HepG2 (cell line): ENCODE results near the gene CD81.

ENCODE experiments used
- FOSL1 ChIP-seq: sonication (generic); formaldehyde crosslinking; IDR thresholded peaks from 2 replicates; pipeline ENCODE4 v1.9.0; 2021; ENCODE audit warnings: missing genetic modification reagents, borderline replicate concordance
- MAFK ChIP-seq, 2 experiments: IDR thresholded peaks in 1 of 2; conservative IDR thresholded peaks in 1 of 2; 2 replicates each; pipeline ENCODE4 v1.6.1; 2011; ENCODE audit warnings: improper control_type of control experiment in 2 of 2, low read length in 2 of 2
- PCBP1 ChIP-seq: fragments of 200-400 bp; formaldehyde crosslinking; IDR thresholded peaks from 2 replicates; pipeline ENCODE4 v1.6.1; 2017; ENCODE audit warnings: mild to moderate bottlenecking, low read depth, low read length, borderline replicate concordance
- POLR2A ChIP-seq, 2 experiments: IDR thresholded peaks; 2 replicates each; pipeline ENCODE4 v1.6.1; 2011; ENCODE audit warnings: low read depth in 2 of 2, low read length in 2 of 2, mild to moderate bottlenecking in 1 of 2, moderate library complexity in 1 of 2; ENCODE audit not compliant: insufficient read depth in 1 of 2
- SOX6 ChIP-seq, 2 experiments: fragments of 450-650 bp in 1 of 2; sonication (generic) in 1 of 2; formaldehyde crosslinking in 1 of 2; IDR thresholded peaks; 2 replicates each; pipeline versions ENCODE4 v1.4.0 to v1.6.1; 2017 to 2020; ENCODE audit warnings: antibody characterized with exemption in 1 of 2, mild to moderate bottlenecking in 1 of 2, missing genetic modification reagents in 1 of 2
- TBP ChIP-seq: sonication (generic); formaldehyde crosslinking; IDR thresholded peaks from 2 replicates; pipeline ENCODE4 v1.5.0; 2020; ENCODE audit warnings: missing genetic modification reagents
- ZC3H13 ChIP-seq: sonication (generic); formaldehyde crosslinking; IDR thresholded peaks from 2 replicates; pipeline ENCODE4 v1.8.1; 2023; ENCODE audit warnings: mild to moderate bottlenecking, missing genetic modification reagents, moderate library complexity
- ZMYM3 ChIP-seq: sonication (generic); formaldehyde crosslinking; IDR thresholded peaks from 2 replicates; pipeline ENCODE4 v1.5.1; 2020; ENCODE audit warnings: mild to moderate bottlenecking, missing genetic modification reagents
- ZNF20 ChIP-seq: sonication (generic); formaldehyde crosslinking; IDR thresholded peaks from 2 replicates; pipeline ENCODE4 v1.4.0; 2020; ENCODE audit warnings: mild to moderate bottlenecking, moderate library complexity, missing genetic modification reagents
- ZNF660 ChIP-seq: sonication (generic); formaldehyde crosslinking; IDR thresholded peaks from 2 replicates; pipeline ENCODE4 v1.5.1; 2020; ENCODE audit warnings: mild to moderate bottlenecking, low read depth, missing genetic modification reagents, borderline replicate concordance
- TF ChIP-seq, protein P1 (sequence below): sonication (generic); formaldehyde crosslinking; IDR thresholded peaks from 2 replicates; pipeline ENCODE4 v1.4.0; 2020; ENCODE audit warnings: missing genetic modification reagents, mild to moderate bottlenecking, borderline replicate concordance
- TF ChIP-seq, protein P2 (sequence below): IDR thresholded peaks from 2 replicates; pipeline ENCODE4 v1.6.1; 2016; ENCODE audit warnings: missing genetic modification reagents, missing compliant biosample characterization
- TF ChIP-seq, protein P3 (sequence below): IDR thresholded peaks from 2 replicates; pipeline ENCODE4 v1.6.1; 2016; ENCODE audit warnings: missing compliant biosample characterization, missing genetic modification reagents, borderline replicate concordance
- TF ChIP-seq, protein P4 (sequence below): sonication (generic); formaldehyde crosslinking; IDR thresholded peaks from 2 replicates; pipeline ENCODE4 v1.5.1; 2020; ENCODE audit warnings: mild to moderate bottlenecking, moderate library complexity, missing genetic modification reagents

DNA sequence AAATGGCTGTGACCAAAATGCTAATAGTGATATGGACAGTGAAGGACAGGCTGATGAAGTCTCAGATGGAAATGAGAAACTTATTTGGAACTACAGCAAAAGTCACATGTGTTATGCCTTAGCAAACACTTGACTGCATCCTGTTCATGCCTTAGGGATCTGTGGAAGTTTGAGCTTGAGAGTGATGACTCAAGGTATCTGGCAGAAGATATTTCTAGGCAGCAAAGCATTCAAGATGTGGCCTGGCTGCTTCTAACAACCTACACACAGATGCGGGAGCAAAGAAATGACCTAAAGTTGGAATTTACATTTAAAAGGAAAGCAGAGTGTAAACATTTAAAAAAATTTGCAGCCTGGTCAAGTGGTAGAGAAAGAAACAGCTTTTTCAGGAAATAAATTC lies 28.1 kb upstream of the CD81 start:
- TF ChIP-seq SOX6 (IDR thresholded peaks at IDR 0.05) (no peak), SOX6 (CRISPR knock-in tag; IDR thresholded peaks at IDR 0.05) (no peak), FOSL1 (CRISPR knock-in tag) (no peak), ZNF660 (no peak), ZNF20 (no peak), ZMYM3 (no peak), POLR2A (IDR thresholded peaks at IDR 0.05; ENCODE audit: insufficient read depth in 1 of 2, low read depth in 2 of 2, low read length in 2 of 2) (no peak), MAFK (conservative IDR thresholded peaks at IDR 0.05 in 1 of 2, IDR thresholded peaks at IDR 0.05 in 1 of 2; ENCODE audit: low read length in 2 of 2) (no peak), ZC3H13 (CRISPR knock-in tag) (no peak), TBP (no peak), PCBP1 (no peak)
- TF ChIP-seq, protein P1, sequence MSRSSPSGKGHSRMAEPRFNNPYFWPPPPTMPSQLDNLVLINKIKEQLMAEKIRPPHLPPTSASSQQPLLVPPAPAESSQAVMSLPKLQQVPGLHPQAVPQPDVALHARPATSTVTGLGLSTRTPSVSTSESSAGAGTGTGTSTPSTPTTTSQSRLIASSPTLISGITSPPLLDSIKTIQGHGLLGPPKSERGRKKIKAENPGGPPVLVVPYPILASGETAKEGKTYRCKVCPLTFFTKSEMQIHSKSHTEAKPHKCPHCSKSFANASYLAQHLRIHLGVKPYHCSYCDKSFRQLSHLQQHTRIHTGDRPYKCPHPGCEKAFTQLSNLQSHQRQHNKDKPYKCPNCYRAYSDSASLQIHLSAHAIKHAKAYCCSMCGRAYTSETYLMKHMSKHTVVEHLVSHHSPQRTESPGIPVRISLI (CRISPR knock-in tag) = no peak
- TF ChIP-seq, protein P2, sequence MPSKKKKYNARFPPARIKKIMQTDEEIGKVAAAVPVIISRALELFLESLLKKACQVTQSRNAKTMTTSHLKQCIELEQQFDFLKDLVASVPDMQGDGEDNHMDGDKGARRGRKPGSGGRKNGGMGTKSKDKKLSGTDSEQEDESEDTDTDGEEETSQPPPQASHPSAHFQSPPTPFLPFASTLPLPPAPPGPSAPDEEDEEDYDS (CRISPR knock-in tag) = no peak
- TF ChIP-seq, protein P3, sequence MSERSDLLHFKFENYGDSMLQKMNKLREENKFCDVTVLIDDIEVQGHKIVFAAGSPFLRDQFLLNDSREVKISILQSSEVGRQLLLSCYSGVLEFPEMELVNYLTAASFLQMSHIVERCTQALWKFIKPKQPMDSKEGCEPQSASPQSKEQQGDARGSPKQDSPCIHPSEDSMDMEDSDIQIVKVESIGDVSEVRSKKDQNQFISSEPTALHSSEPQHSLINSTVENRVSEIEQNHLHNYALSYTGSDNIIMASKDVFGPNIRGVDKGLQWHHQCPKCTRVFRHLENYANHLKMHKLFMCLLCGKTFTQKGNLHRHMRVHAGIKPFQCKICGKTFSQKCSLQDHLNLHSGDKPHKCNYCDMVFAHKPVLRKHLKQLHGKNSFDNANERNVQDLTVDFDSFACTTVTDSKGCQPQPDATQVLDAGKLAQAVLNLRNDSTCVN (CRISPR knock-in tag) = no peak
- TF ChIP-seq, protein P4, sequence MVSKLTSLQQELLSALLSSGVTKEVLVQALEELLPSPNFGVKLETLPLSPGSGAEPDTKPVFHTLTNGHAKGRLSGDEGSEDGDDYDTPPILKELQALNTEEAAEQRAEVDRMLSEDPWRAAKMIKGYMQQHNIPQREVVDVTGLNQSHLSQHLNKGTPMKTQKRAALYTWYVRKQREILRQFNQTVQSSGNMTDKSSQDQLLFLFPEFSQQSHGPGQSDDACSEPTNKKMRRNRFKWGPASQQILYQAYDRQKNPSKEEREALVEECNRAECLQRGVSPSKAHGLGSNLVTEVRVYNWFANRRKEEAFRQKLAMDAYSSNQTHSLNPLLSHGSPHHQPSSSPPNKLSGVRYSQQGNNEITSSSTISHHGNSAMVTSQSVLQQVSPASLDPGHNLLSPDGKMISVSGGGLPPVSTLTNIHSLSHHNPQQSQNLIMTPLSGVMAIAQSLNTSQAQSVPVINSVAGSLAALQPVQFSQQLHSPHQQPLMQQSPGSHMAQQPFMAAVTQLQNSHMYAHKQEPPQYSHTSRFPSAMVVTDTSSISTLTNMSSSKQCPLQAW = no peak
